ENCODE results near the gene GNB1L.

DNA sequence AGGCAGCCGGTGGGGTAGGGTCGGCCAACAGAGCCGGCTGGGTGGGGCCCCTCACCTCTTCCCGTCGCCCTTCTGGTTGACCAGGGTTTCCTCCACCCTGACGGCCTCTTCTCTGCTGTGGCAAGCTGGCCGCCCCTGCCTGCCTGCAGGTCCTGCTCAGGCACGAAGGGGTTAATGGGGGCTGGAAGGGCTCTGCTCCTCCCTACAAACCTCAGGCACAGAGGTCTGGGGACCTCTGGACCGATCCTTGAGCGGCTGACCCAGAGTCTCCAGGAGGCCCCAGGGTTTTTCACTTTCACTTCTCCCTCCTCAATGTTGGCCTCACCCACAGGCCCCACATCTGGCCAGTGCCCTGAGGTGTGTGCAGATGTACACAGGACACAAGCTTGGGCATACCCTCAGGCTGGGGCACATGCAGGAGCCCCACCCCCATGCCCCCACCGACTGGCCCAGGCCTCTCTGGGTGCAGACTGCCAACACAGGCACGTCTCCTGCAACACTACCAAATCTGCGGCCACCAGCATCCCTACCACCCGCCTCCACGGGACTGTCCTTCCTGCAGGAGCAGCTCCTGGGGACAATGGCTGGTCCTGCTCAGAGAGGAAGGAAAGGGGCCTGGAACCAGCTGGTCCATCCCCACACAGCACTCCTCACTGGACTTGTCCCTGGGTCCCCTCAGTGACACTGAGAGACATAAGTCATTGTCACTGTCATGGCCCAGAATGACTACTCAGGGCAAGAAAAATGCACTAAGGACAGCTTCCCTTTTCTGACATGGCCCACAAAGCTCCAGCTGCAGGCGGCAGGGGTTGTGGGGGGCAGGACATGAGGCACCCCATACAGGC, 97.3 kb downstream of the GNB1L start:
- no peak for TF ChIP-seq EP300 (IDR thresholded peaks at IDR 0.05)
- TF ChIP-seq, protein P1, sequence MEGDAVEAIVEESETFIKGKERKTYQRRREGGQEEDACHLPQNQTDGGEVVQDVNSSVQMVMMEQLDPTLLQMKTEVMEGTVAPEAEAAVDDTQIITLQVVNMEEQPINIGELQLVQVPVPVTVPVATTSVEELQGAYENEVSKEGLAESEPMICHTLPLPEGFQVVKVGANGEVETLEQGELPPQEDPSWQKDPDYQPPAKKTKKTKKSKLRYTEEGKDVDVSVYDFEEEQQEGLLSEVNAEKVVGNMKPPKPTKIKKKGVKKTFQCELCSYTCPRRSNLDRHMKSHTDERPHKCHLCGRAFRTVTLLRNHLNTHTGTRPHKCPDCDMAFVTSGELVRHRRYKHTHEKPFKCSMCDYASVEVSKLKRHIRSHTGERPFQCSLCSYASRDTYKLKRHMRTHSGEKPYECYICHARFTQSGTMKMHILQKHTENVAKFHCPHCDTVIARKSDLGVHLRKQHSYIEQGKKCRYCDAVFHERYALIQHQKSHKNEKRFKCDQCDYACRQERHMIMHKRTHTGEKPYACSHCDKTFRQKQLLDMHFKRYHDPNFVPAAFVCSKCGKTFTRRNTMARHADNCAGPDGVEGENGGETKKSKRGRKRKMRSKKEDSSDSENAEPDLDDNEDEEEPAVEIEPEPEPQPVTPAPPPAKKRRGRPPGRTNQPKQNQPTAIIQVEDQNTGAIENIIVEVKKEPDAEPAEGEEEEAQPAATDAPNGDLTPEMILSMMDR (IDR thresholded peaks at IDR 0.05), result no peak

Measured in gastroesophageal sphincter (tissue), 3 donors.